Activated T-cell treated with anti-CD3 and anti-CD28 coated beads for 48 hours (primary cell): ENCODE measurements around the gene AGAP5.
"Not testable (repeated sequence)": the region's sequence is repeated elsewhere in the genome, so short reads cannot be mapped to it uniquely, and the experiment has no call there.

Experiments
- DNase-seq: peaks from one replicate; pipeline ENCODE4 v3.0.0-alpha.2; 2020; ENCODE audit warnings: low read depth

The AGAP5 gene

GRCh38 chr10:73697675-73698159, at the start of gene AGAP5:
AGAP5 (minus strand) TSS chr10:73698109; CDS start chr10:73697755, 354 bp downstream.
- not testable (repeated sequence) for DNase-seq

- no peak for DNase-seq
Observed at GRCh38 chr10:73746721-73747120, 48.8 kb upstream of the AGAP5 start.

GRCh38 chr10:73744664-73744975, 46.7 kb upstream of the AGAP5 start:
- DNase-seq = peak; percentile 57

- peak; percentile 88 for DNase-seq
Observed at GRCh38 chr10:73743905-73744663, 46.2 kb upstream of the AGAP5 start, which contains the start of gene SEC24C. SEC24C (plus strand) TSS chr10:73744372; CDS start chr10:73746833, 2,461 bp downstream.

- no peak for DNase-seq
Observed at GRCh38 chr10:73743327-73743904, 45.5 kb upstream of the AGAP5 start.

GRCh38 chr10:73742454-73742734, 44.5 kb upstream of the AGAP5 start:
- DNase-seq = no peak

- not testable (repeated sequence) for DNase-seq
Observed at GRCh38 chr10:73740501-73741254, 42.8 kb upstream of the AGAP5 start.

GRCh38 chr10:73734796-73735305, 36.9 kb upstream of the AGAP5 start:
- DNase-seq = no peak

GRCh38 chr10:73734028-73734720, 36.3 kb upstream of the AGAP5 start:
- no peak for DNase-seq

- DNase-seq = no peak
Observed at GRCh38 chr10:73732931-73733623, 35.2 kb upstream of the AGAP5 start.

- DNase-seq = no peak
Observed at GRCh38 chr10:73732426-73732825, 34.5 kb upstream of the AGAP5 start.

- DNase-seq = no peak
Observed at GRCh38 chr10:73731588-73732375, 33.9 kb upstream of the AGAP5 start.

- peak; percentile 93 for DNase-seq
Observed at GRCh38 chr10:73730153-73730906, 32.4 kb upstream of the AGAP5 start.

- peak; percentile 17 for DNase-seq
Observed at GRCh38 chr10:73729781-73730152, 31.9 kb upstream of the AGAP5 start.

GRCh38 chr10:73723516-73723915, 25.6 kb upstream of the AGAP5 start:
- DNase-seq = no peak

GRCh38 chr10:73720561-73720960, 22.7 kb upstream of the AGAP5 start:
- DNase-seq = not testable (repeated sequence)

- DNase-seq = no peak
Observed at GRCh38 chr10:73717556-73717955, 19.6 kb upstream of the AGAP5 start.

- no peak for DNase-seq
Observed at GRCh38 chr10:73716251-73716650, 18.3 kb upstream of the AGAP5 start.

- DNase-seq = not testable (repeated sequence)
Observed at GRCh38 chr10:73715179-73716156, 17.6 kb upstream of the AGAP5 start.
